SK-N-SH (cell line): ENCODE measurements around the gene BCAP31.

Experiments used
- CTCF ChIP-seq: fragments of 200-600 bp; sonication (generic); IDR thresholded peaks from 2 replicates; pipeline ENCODE4 v1.6.1; 2017; ENCODE audit warnings: antibody characterized with exemption, mild to moderate bottlenecking, moderate library complexity
- EZH2phosphoT487 ChIP-seq: fragments of 200-600 bp; sonication (generic); IDR thresholded peaks from 2 replicates; pipeline ENCODE4 v1.6.1; 2017; ENCODE audit warnings: low read depth, mixed run types, mild to moderate bottlenecking, antibody characterized with exemption, moderate library complexity, borderline replicate concordance
- JUND ChIP-seq: IDR thresholded peaks from 2 replicates; pipeline ENCODE4 v1.4.0; 2012
- MEF2A ChIP-seq: IDR thresholded peaks from 2 replicates; pipeline ENCODE4 v1.4.0; 2012; ENCODE audit warnings: low read depth, borderline replicate concordance
- NRF1 ChIP-seq: IDR thresholded peaks from 2 replicates; pipeline ENCODE4 v1.6.1; 2012; ENCODE audit warnings: low read depth, mild to moderate bottlenecking, low read length
- POLR2AphosphoS5 ChIP-seq: IDR thresholded peaks from 2 replicates; pipeline ENCODE4 v1.6.1; 2012; ENCODE audit warnings: low read depth, low read length
- RAD21 ChIP-seq: IDR thresholded peaks from 2 replicates; pipeline ENCODE4 v1.6.1; 2012; ENCODE audit warnings: mild to moderate bottlenecking, low read length
- TCF12 ChIP-seq: IDR thresholded peaks from 2 replicates; pipeline ENCODE4 v1.4.0; 2012
- USF1 ChIP-seq: IDR thresholded peaks from 2 replicates; pipeline ENCODE4 v1.4.0; 2012; ENCODE audit warnings: low read depth, borderline replicate concordance
- USF2 ChIP-seq: fragments of 150-350 bp; IDR thresholded peaks from 2 replicates; pipeline ENCODE4 v1.6.1; 2017; ENCODE audit warnings: antibody characterized with exemption, low read length, low read depth, borderline replicate concordance
- ZBTB33 ChIP-seq: IDR thresholded peaks from 2 replicates; pipeline ENCODE4 v1.4.0; 2012; ENCODE audit warnings: low read depth, borderline replicate concordance

- no peak for TF ChIP-seq CTCF
- no peak for TF ChIP-seq RAD21
- no peak for TF ChIP-seq MEF2A
- no peak for TF ChIP-seq EZH2phosphoT487
- no peak for TF ChIP-seq NRF1
- no peak for TF ChIP-seq USF2
- TF ChIP-seq USF1 = no peak
- TF ChIP-seq ZBTB33 = no peak
- no peak for TF ChIP-seq POLR2AphosphoS5
- TF ChIP-seq TCF12 = no peak
- TF ChIP-seq JUND = no peak
These were observed 39.2 kb upstream of the BCAP31 start for GRCh38 chrX:153763298-153763932.
